Right hindlimb (tissue), 1 donor: ENCODE results near the gene ARID3C.

Experiments
- DNase-seq: peaks from one replicate; pipeline ENCODE4 v3.0.0-alpha.2; 2018

ARID3C gene, protein sequence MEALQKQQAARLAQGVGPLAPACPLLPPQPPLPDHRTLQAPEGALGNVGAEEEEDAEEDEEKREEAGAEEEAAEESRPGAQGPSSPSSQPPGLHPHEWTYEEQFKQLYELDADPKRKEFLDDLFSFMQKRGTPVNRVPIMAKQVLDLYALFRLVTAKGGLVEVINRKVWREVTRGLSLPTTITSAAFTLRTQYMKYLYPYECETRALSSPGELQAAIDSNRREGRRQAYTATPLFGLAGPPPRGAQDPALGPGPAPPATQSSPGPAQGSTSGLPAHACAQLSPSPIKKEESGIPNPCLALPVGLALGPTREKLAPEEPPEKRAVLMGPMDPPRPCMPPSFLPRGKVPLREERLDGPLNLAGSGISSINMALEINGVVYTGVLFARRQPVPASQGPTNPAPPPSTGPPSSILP

DNA sequence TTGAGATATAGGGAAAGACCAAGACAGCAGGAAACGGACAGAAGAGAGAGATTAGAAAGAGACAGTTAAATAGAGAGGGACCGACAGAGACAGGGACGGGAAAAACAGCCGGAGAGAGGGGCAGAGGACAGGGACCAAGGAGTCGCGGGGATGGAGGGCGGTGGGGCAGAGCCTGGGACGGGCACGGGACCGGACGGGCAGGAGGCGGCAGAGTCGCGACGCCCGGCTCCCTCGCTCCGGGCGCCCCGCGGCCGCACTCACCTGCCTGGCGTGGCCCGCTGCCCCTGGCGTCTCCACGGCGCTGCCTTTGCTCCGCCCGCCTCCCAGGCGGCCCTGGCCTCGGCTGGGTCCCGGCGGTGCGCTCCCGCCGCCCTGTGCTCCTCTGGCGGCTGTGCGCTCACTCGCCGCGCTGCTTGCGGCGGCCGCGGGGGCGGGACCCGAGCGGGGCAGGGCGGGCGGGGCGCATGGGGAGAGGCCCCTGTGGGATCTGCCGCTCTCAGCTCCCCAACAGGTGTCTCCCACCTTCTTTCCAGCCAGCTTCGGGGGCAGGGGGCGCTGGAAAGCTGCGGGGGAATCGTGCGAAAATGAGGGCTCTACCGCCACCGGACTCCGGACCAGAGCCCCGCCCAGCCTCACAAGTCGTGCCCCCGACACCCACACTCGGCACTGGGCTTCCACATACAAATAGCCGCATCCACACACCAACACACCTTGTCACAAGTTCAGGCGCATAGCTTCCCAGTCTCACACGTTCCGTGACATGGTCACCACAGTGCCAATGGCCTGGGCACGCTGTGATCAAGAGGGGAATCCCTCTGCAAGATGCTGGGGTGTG is at the start of gene ARID3C:
ARID3C (minus strand) TSS at position 411 of the 835 bp plus-strand sequence. CDS start 1,052 bp downstream, outside the sequence.
- DNase-seq = no peak

DNA sequence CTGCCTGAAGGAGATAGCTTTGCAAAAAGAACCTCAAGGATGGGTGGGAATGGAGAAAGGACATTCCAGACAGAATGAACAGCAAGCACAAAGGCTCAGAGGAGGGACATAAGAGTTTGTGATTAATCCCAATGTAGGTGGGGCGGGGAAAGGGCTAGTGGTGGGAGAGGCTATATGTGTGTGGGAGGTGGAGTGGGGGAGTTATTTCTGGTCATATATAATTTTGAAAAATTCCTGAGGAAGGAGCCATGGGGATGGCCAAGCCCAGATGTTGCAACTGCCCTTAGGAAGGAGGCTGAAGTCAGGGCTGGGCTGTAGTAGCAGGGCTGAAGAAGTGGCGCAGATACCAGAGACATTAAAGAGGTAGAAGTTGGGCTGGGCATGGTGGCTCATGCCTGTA is 47.0 kb upstream of the ARID3C start:
- no peak for DNase-seq

DNA sequence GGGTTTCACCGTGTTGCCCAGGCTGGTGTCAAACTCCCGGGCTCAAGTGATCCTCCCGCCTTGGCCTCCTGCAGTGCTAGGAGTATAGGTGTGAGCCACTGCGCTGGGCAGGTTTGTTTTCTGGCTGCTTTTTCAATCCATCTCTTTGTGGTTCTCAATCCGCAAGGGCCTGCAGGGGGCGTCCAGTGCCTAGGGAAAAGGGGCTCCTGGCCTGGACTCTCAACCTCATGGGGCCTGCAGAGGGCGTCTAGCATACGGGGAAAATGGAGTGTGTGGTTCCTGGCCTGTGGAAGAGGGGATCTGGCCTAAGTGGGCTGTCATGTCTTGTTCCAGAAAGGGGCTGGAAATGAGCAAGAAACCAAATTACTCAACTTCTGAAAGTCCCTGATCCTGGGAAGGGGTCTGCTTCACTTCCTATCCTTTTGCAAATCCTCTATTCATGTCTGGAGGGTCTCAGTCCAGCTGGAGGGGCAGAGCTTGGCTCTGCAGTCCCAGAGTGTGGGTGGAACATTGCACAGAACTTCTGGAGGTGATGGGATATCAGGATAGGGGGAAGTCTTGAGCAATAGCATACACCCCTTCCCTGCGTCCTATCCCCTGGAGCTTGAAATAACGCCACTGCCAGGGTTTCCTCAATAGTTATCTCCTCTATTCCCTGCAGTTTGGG is 46.3 kb upstream of the ARID3C start:
- peak; percentile 64 for DNase-seq

DNA sequence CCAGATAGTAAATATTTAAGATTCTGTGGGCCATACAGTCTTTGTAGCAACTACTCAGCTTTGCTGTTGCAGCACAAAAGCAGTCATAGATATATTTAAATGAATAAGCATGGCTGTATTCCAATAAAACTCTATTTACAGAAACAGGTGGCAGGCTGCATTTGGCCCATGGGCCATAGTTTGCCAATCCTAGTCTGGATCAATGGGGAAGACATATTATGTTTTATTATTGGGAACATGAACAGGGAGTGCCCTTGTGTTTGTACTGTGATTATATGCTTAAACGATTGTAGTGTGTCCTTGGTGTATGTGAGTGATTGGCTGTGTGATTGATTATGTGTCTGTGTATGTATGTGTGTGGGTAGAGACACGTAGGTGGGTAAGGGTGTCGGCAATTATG is 45.6 kb upstream of the ARID3C start:
- DNase-seq = no peak

DNA sequence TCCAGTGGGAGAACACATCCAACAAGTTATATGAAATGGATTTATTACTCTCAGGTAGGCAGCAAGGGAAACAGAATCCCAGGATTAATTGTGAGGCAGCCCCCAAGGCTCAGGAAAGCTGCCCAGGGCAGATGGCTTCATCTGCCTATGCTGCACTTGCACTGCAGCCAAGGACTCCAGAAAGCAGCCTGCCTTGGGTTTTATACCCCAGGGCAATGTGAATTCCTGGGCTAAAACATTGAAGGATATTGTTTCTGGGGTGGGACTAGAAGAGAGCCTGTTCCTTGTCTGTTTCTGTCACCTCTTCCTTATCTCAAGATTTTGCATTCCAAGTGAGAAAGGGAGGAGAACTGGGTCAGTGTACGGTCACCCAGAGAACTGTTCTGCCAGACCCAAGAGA is 42.4 kb upstream of the ARID3C start:
- DNase-seq = no peak

DNA sequence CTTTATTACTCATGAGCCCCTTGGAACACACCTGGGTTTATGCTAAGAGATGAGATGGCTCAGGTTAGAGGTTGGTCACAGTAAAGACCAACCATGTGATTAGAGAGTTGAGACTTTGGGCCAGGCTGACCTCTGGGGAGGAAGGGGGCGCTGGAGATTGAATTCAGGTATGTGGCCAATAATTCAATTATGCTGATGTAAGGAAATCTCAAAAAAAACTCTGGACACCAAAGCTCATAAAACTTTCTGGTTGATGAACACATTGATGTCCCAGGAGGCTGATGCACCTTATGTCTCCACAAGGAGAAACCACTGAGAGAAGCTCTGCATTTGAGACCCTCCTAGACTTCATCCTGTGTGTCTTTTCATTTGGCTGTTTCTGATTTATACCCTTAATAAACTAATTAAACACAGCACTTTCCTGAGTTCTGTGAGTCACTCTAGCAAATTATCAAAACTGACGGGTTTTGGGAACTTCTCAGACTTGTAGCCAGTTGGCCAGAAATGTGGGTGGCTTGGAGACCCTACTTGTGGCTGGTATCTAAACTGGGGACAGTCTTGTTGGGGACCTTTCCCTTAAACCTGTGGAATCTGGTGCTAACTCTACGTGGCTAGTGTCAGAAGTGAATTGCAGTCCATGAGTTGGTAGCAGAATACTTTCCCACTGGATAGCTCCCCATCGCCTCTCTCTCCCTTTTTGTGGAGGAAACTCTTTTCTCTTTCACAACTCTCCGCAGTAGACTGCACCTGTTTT is 41.1 kb upstream of the ARID3C start:
- DNase-seq = no peak

DNA sequence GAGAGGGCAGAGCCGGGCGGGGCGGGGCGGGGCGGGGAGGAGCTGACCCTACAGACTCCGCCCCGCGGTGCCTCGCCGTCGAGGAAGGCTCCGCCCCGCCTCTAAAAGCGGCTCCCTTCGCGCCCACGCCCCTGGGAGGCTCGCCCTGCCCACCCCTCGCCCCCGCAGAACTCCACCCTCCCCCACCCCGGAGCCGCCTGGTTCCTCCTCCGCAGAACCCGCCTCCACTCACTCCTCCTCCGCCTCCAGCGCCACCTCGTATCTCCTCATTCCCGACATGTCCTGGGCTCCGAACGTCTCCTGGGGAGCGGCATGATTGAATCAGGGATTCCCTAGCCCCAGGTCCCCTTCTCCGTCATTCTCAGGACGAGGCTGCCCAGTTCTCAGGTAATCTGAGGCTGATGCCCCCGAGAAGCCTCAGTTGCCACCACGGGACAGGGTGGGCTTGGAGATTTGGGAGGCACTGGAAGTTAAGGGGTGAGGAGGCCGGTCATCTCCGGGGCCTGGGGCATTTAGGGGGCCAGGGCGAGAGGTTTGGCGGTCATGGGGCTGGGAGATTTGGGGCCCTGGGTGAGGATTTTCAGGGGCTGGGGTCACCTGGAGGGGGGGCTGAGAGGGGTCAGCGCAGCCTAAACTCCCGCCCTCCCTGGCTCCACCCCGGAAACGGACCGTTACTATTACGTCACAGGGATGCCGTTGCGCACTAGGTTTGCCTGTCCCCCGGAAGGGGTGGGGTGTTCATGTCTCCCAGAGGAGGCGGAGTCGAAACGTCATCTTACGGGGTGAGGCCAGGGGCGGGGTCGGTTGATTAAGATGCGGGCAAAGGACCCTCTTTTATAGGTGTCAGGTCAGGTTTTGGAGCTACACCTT is 36.8 kb upstream of the ARID3C start:
- peak; percentile 96 for DNase-seq

DNA sequence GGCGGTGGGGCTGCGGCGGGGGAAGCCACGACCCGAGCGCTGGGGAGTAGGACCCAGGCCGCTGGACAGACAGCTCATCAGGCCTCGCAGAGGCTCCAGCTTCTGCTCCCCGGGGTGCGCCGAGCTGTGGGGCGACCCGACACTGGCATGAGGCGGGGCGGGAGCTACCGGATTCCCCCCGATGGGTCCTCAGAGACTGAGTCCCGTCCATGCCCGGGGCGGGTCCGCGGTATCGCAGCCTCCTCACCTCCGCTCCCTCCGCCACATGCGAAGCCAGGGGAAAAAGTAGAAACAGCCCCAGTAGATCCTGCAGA is 36.2 kb upstream of the ARID3C start:
- no peak for DNase-seq

DNA sequence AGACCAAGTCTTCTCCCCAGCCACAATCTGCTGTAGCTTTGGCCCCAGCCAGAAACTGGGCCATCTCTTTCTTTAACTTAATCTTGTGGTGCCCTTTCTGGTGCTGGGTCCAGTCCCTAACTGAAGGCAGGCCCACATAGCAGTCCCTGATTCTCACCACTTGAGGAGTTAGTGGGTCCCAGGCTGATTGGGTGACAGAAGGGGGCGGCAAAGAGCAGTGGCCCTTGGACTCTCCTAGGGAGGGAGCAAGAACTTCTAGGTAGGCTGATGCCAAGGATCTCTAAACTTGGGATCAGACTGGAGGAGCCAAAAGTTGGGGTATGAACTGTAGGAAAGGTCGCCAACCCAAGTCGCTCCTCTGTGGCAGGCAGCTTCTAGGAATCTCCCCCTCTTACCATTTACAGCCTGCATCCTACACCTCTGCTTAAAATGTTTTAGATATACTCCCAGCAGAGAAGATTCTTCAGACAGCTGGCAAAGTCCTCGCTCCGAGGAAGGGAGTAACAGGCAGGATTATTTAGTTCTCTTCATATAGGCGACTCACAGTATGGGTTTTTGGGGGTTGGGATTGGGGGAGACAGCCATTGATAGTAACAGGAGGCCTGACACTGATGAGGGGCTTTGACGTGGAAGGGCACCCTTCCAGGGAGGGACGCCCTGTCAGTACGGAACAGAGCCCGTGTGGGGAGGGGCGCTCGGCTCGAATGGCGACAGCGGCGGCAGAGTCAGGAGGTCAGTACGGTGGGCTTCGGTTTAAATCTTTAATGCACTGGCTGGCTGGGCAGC is 35.6 kb upstream of the ARID3C start:
- DNase-seq = peak; percentile 71

DNA sequence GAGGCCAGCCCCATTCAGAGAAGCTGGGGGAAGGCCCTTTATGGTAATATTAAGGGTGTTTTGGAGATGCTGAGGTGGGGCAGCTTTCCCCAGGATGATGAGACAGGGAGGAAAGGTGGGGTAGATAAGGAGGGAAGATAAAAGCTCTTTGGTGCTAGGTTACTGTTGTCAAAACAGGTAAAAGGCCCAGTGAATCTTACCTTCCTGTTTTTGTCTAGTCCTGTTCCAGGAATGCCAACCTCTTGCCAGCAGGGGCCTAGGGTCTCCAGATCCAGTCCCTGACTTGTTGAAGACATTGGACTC is 34.4 kb upstream of the ARID3C start:
- DNase-seq = no peak

DNA sequence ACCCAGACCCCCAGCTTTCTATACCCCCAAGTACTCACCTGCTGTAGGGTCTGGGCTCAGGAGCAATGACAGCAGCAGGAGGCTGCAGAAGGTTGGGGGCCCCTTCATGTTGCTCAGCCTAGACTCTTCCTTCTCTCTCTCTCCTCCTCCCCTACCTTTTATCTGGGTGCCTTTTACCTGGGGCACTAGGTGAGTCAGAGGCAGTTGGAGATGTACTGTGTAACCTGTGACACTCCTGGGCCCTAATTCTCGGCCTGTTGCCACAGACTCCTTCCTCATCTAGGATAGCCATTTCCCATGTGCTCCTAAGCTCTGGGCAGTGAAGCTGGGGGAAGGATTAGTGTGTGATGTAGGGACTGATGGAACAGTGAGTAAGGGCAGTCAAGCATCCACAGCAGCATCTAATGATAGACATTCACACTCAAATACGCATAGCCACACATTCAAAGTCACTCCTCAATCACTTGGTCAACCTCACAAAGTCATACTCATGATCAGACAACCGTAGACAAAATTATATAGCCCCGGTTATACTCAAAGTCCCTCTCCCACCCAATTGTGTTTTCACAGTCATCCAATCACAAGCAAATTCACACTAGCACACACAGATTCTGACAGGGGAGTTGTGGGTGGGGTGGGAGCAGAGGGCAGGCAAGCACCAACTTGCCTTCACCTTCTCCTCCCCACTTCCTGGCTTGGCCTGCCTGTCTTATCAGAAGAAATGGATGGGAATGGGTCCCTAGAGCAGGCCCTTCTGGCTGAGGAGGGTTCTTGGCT is 33.8 kb upstream of the ARID3C start, which contains the start of gene CCL27:
CCL27 (minus strand) TSS at position 132 of the 777 bp plus-strand sequence; CDS start at position 108, 24 bp downstream.
- no peak for DNase-seq

DNA sequence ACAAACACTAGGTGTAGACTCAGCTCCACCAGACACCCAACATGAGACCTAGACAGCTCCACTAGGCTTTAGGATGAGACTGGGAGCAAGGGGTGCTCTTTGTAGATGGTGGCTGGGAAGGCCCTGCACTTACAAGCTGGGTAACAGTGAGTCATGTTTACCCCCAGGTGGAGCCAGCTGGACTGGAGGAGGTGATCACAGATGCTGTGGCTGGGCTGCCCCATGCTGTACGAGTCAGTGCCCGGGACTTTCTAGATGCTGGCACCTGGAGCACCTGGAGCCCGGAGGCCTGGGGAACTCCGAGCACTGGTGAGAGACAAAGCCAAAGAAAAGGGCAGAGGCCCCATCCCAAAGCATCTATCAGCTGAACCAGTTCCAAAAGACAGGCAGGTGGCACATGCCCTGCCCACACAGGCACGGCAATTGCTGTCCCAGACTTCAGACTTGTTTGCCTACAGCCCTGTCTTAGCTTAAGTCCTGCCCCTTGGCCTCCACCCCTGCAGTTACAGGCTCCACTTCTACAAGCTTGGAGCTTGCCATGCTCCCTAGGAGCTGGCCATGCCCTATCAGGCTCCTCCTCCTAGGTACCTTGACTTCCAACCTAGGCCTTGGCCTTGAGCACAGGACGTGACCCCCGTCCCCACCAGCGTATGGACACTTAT is 30.9 kb upstream of the ARID3C start:
- DNase-seq = no peak

DNA sequence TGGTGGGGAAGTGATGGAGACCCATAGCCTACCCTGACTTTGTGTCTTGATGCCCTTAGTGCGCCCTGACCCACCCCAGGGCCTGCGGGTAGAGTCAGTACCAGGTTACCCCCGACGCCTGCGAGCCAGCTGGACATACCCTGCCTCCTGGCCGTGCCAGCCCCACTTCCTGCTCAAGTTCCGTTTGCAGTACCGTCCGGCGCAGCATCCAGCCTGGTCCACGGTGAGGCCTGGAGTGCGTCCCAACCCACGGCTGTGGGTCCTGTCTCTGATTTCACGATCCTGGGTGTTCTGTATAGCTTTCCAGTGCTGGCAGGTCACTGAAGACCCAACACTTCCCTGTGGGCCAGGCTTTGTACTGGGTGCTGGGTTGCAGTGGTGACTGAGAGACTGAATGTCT is 29.6 kb upstream of the ARID3C start:
- no peak for DNase-seq

DNA sequence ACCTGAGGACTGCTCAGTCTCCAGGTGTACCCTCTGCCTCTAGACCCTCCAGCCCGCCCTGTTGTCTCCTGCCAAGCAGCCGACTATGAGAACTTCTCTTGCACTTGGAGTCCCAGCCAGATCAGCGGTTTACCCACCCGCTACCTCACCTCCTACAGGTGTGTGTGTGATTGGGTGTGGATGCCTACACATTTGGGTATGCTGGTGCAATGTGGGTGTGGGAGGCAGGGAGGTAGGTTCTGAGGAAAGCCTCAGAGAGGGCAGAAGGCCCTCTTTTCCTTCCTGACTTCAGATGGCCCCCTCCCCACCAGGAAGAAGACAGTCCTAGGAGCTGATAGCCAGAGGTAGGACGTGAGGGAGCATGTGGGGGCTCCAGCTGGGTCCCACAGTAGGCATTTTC is 28.1 kb upstream of the ARID3C start:
- no peak for DNase-seq

DNA sequence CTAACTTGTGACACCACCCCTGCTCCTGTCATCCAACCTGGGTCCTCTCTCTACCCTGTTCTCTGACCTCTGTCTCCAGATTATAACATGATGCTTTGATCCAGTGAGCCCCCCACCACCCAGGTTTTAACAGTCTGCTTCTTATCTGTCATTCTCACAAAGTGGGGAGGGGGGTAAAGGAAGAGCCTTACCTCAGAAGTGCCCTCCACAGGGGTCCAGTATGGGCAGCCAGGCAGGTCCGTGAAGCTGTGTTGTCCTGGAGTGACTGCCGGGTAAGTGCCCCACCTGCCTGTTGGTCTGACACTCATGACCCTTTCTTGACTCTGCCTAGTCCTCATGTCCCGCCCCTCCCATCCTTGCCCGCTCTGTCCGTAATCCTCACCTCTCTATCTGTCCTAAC is 26.5 kb upstream of the ARID3C start:
- no peak for DNase-seq

DNA sequence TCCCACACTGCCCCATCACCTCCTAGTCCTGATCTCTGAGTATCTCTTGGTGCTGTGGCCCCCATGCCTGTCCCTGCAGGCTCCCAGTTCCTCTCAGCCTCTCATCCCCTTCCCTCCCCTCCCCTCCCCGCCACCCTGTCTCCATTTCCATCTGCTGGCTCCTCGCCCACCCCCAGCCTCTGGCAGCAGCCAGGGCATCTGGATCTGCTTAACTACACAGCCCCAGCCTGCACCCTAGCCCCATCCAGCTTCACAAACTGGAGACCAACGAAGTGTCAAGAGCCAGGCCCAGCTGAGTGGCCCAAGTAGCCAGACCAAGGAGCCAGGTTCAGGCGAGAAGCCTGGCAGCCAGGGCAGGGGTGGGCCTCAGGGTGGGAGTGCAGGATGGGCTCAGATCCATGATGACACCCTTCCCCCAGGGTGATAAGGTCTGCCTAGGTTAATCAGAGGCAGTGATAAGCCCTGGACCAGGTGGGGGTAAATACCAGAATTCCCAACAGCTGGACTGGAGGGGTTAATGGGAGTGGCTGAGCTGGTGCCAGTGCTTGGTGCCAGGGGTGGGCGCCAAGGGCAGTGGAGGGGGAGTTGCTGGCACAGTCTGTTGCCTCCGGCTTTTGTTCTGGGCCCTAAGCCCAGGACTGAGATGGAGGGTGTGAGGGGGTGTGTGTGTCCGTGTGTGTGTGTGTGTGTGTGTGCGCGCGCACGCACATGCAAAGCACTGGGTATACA is 25.6 kb upstream of the ARID3C start:
- peak; percentile 92 for DNase-seq

DNA sequence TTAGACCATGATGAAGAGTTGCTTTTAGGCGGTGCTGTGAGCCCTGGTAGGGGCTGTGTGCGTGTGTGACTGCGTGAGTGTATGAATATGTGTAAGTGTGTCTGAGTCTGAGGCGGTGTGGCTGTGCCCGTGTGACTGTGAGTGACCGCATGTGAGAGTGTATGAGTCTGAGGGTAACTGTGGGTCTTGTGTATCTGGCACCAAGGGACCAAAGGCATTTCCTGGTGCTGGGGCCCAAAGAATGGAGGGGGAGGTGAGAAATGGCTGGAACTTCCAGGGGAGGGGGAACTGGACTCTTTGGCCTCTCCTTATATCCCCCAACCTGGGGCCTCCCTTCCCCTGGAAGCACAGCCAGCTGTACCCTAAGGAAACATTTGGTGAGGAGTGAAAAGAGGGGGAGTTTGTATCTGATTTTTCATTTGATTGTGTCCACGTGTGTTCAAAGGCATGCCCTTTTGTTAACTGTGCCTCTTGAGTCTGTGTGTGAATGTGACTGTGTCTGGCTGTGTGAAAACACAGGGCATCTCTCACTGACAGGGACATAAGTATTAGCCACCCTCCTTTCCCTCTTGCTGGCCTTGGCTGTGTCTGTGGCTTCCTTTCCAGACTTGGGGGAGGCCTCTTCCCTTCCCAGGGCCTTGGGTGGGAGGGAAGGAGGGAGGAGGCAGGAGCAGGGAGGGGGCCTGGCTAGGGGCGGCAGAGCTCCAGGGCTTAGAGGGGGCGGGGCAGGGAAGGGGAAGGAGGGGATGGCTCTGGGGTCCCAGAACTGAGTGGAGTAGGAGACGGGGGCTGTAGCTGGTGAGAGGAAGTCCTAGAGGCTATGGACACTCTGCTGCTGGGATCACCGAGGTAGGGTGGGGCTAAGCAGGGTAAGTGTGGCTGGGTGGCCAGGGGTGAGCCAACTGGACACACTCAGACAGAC is 24.5 kb upstream of the ARID3C start:
- DNase-seq = peak; percentile 93

DNA sequence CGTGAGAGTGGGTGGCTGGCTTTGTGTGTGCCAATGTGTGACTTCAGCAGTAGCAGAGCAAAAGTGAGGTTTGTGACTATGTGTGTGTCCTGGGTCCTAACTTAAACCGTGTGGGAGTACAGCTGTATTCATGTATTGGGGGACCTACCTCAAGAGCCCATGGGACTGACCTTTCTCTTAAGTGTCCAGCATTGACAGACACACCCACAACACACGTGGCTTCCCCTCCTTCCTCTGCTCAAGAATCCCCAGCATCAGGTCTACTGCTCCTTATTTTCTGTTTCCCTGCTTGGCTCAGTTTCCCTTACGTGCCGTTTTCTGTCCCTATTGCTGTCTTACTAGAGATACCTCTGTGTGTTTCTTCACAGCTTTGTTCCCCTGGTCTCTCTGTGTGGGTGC is 23.7 kb upstream of the ARID3C start:
- no peak for DNase-seq
